ENCODE results near the gene AUTS2. TPM values are rescaled to one million over a fixed set of nuclear protein-coding genes. Genes with fewer than 3 reads are reported as not detected.

The AUTS2 gene
- total RNA-seq, 1 experiment from 2014 or later: 42.1 TPM

DNA sequence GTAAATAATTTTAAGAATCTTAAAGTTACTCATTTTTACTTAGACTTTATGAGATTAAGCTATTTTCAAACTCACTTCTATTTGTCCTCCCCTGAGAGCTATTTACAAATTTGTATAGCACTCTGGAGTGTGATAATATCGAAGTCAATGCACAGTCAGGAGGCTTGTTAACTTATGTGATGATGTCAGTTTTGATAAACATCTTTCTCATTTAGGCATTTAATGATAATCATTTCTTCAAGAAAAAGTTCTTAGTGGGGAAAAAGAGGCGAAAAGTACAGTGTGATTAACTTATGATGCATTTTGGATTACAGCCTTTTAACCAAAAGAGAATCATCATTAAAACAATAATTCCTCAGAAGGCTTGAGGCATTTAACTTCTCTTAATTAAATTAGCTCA, 468.6 kb downstream of the AUTS2 start:
- DNase-seq (ENCODE audit: low spot score): no peak
- Histone ChIP-seq H3K36me3 (ENCODE audit: insufficient read depth, low read length, poor library complexity, severe bottlenecking) (no peaks in the 10 kb centered on the region), H3K27ac (ENCODE audit: low read depth, low read length, poor library complexity, severe bottlenecking) (no peak overlapping the region), H3K4me1 (ENCODE audit: insufficient read depth, low read length, poor library complexity, severe bottlenecking) (peaks cover 9% of the 10 kb centered on the region), H3K27me3 (replicated peaks; ENCODE audit: insufficient read depth, low read depth, low read length, poor library complexity) (no peaks in the 10 kb centered on the region), H3K4me3 (ENCODE audit: low read depth, low read length, poor library complexity, severe bottlenecking) (no peak overlapping the region), H3K9me3 (ENCODE audit: low read depth, low read length, poor library complexity, severe bottlenecking) (no peaks in the 10 kb centered on the region)
- ChIA-PET CTCF (no interaction called here), POLR2A (ENCODE audit: low non-redundant PET) (no interaction called here)
- no peak for TF ChIP-seq EZH2 (IDR thresholded peaks at IDR 0.05; ENCODE audit: borderline replicate concordance, low read depth, low read length, poor library complexity, severe bottlenecking)
- TF ChIP-seq, protein P1, sequence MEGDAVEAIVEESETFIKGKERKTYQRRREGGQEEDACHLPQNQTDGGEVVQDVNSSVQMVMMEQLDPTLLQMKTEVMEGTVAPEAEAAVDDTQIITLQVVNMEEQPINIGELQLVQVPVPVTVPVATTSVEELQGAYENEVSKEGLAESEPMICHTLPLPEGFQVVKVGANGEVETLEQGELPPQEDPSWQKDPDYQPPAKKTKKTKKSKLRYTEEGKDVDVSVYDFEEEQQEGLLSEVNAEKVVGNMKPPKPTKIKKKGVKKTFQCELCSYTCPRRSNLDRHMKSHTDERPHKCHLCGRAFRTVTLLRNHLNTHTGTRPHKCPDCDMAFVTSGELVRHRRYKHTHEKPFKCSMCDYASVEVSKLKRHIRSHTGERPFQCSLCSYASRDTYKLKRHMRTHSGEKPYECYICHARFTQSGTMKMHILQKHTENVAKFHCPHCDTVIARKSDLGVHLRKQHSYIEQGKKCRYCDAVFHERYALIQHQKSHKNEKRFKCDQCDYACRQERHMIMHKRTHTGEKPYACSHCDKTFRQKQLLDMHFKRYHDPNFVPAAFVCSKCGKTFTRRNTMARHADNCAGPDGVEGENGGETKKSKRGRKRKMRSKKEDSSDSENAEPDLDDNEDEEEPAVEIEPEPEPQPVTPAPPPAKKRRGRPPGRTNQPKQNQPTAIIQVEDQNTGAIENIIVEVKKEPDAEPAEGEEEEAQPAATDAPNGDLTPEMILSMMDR (conservative IDR thresholded peaks at IDR 0.05; ENCODE audit: low read depth, low read length): no peak
- BruUV-seq (replicated peaks): no TSS peak
- intact Hi-C loops (cut with micrococcal nuclease; ENCODE audit: unreplicated experiment): no loop called here

GRCh38 chr7:70068531-70068930, 470.3 kb downstream of the AUTS2 start:
- TF ChIP-seq, protein P1 (conservative IDR thresholded peaks at IDR 0.05; ENCODE audit: low read depth, low read length): no peak
- TF ChIP-seq EZH2 (IDR thresholded peaks at IDR 0.05; ENCODE audit: borderline replicate concordance, low read depth, low read length, poor library complexity, severe bottlenecking): no peak
- intact Hi-C loops (cut with micrococcal nuclease; ENCODE audit: unreplicated experiment): no loop called here
- ChIA-PET CTCF (no interaction called here), POLR2A (ENCODE audit: low non-redundant PET) (no interaction called here)
- Histone ChIP-seq H3K27me3 (replicated peaks; ENCODE audit: insufficient read depth, low read depth, low read length, poor library complexity) (no peaks in the 10 kb centered on the region), H3K27ac (ENCODE audit: low read depth, low read length, poor library complexity, severe bottlenecking) (no peak overlapping the region), H3K9me3 (ENCODE audit: low read depth, low read length, poor library complexity, severe bottlenecking) (no peaks in the 10 kb centered on the region), H3K36me3 (ENCODE audit: insufficient read depth, low read length, poor library complexity, severe bottlenecking) (no peaks in the 10 kb centered on the region), H3K4me1 (ENCODE audit: insufficient read depth, low read length, poor library complexity, severe bottlenecking) (no peaks in the 10 kb centered on the region), H3K4me3 (ENCODE audit: low read depth, low read length, poor library complexity, severe bottlenecking) (no peak overlapping the region)
- DNase-seq (ENCODE audit: low spot score): no peak
- no TSS peak for BruUV-seq (replicated peaks)

DNA sequence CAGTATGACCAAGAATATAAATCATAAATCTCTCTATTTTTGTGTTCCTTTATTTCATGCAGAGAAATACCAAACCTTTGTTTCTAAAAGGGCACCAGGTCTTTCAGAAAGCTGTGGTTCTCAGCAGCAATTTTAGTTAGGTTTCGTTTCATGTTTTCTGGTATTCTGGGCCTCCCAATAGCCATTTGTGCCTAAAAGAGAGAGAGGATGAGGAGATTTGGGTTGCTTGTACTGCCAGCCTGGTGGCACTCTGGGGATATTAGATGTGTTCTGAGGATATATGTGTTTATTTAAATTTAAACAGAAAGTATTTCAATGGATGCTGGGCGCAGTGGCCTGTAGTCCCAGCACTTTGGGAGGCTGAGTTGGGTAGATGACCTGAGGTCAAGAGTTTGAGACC, 471.7 kb downstream of the AUTS2 start:
- no peaks in the 10 kb centered on the region for H3K4me1 ChIP-seq (ENCODE audit: insufficient read depth, low read length, poor library complexity, severe bottlenecking)
- no peaks in the 10 kb centered on the region for H3K9me3 ChIP-seq (ENCODE audit: low read depth, low read length, poor library complexity, severe bottlenecking)
- H3K36me3 ChIP-seq (ENCODE audit: insufficient read depth, low read length, poor library complexity, severe bottlenecking): no peaks in the 10 kb centered on the region
- ChIA-PET CTCF (no interaction called here), POLR2A (ENCODE audit: low non-redundant PET) (no interaction called here)
- H3K4me3 ChIP-seq (ENCODE audit: low read depth, low read length, poor library complexity, severe bottlenecking): no peak overlapping the region
- H3K27ac ChIP-seq (ENCODE audit: low read depth, low read length, poor library complexity, severe bottlenecking): no peak overlapping the region
- intact Hi-C loops (cut with micrococcal nuclease; ENCODE audit: unreplicated experiment): no loop called here
- TF ChIP-seq, protein P1 (conservative IDR thresholded peaks at IDR 0.05; ENCODE audit: low read depth, low read length): no peak
- no peak for TF ChIP-seq EZH2 (IDR thresholded peaks at IDR 0.05; ENCODE audit: borderline replicate concordance, low read depth, low read length, poor library complexity, severe bottlenecking)
- no TSS peak for BruUV-seq (replicated peaks)
- no peaks in the 10 kb centered on the region for H3K27me3 ChIP-seq (replicated peaks; ENCODE audit: insufficient read depth, low read depth, low read length, poor library complexity)
- DNase-seq (ENCODE audit: low spot score): no peak

Data from A673 (cell line).